GM12873 (cell line): Measurements from ENCODE around the gene CEACAM3.

ENCODE experiments used
- CTCF ChIP-seq: IDR thresholded peaks from 2 replicates; pipeline ENCODE4 v1.5.1; 2012; ENCODE audit warnings: low read depth, mild to moderate bottlenecking, moderate library complexity, low read length, control low read depth; ENCODE audit not compliant: insufficient read depth; ENCODE audit errors: missing control alignments

CEACAM3 gene

GRCh38 chr19:41767115-41767514 lies 29.3 kb upstream of the CEACAM3 start:
- no peak for TF ChIP-seq CTCF

GRCh38 chr19:41769608-41770007 lies 26.8 kb upstream of the CEACAM3 start:
- TF ChIP-seq CTCF, result no peak

- TF ChIP-seq CTCF, result no peak
Observed at GRCh38 chr19:41771410-41771809, 25.0 kb upstream of the CEACAM3 start.

GRCh38 chr19:41774515-41774980 lies 21.8 kb upstream of the CEACAM3 start:
- no peak for TF ChIP-seq CTCF

GRCh38 chr19:41776700-41777099 lies 19.7 kb upstream of the CEACAM3 start:
- TF ChIP-seq CTCF, result no peak

GRCh38 chr19:41783612-41784011 lies 12.8 kb upstream of the CEACAM3 start:
- TF ChIP-seq CTCF, result no peak

GRCh38 chr19:41784312-41784711 lies 12.1 kb upstream of the CEACAM3 start:
- no peak for TF ChIP-seq CTCF
